ENCODE data around the gene ETNPPL.

Gene ETNPPL

GRCh38 chr4:108762559-108763225 lies at the start of gene ETNPPL:
Gene ETNPPL (minus strand): TSS chr4:108763053. CDS start chr4:108762898, 155 bp downstream.
- TF ChIP-seq, protein P1, sequence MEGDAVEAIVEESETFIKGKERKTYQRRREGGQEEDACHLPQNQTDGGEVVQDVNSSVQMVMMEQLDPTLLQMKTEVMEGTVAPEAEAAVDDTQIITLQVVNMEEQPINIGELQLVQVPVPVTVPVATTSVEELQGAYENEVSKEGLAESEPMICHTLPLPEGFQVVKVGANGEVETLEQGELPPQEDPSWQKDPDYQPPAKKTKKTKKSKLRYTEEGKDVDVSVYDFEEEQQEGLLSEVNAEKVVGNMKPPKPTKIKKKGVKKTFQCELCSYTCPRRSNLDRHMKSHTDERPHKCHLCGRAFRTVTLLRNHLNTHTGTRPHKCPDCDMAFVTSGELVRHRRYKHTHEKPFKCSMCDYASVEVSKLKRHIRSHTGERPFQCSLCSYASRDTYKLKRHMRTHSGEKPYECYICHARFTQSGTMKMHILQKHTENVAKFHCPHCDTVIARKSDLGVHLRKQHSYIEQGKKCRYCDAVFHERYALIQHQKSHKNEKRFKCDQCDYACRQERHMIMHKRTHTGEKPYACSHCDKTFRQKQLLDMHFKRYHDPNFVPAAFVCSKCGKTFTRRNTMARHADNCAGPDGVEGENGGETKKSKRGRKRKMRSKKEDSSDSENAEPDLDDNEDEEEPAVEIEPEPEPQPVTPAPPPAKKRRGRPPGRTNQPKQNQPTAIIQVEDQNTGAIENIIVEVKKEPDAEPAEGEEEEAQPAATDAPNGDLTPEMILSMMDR (IDR thresholded peaks at IDR 0.05; ENCODE audit: borderline replicate concordance, control extremely low read depth, extremely low read depth, insufficient read depth, missing control alignments): no peak
- in situ Hi-C loops (cut with MboI; ENCODE audit: low sequenced_read_pairs, unreplicated experiment): no loop called here
- DNase-seq (ENCODE audit: low spot score): peak; percentile 27

DNA sequence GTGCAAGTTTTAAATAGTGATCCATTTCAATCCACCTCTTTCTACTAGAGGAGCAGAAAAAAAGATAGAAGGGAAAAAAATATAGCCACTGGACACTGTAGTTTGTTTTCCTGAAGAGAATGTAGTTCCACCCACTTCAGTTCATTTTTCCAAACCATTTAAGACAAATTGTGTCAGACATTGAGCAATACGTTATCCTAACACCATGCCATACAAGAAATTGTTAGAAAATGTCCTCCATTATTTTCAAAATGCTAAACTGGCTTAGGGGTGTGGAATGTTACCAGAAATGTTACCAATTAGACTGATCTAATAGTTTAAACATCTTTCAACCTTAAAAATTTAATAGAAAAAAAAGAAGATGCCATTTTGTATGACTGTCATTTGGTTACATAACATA lies 48.6 kb upstream of the ETNPPL start:
- in situ Hi-C loops (cut with MboI; ENCODE audit: low sequenced_read_pairs, unreplicated experiment): no loop called here
- TF ChIP-seq, protein P1 (IDR thresholded peaks at IDR 0.05; ENCODE audit: borderline replicate concordance, control extremely low read depth, extremely low read depth, insufficient read depth, missing control alignments): no peak
- DNase-seq (ENCODE audit: low spot score): no peak

GRCh38 chr4:108810087-108810486 lies 47.2 kb upstream of the ETNPPL start:
- in situ Hi-C loops (cut with MboI; ENCODE audit: low sequenced_read_pairs, unreplicated experiment): no loop called here
- TF ChIP-seq, protein P1 (IDR thresholded peaks at IDR 0.05; ENCODE audit: borderline replicate concordance, control extremely low read depth, extremely low read depth, insufficient read depth, missing control alignments): no peak

DNA sequence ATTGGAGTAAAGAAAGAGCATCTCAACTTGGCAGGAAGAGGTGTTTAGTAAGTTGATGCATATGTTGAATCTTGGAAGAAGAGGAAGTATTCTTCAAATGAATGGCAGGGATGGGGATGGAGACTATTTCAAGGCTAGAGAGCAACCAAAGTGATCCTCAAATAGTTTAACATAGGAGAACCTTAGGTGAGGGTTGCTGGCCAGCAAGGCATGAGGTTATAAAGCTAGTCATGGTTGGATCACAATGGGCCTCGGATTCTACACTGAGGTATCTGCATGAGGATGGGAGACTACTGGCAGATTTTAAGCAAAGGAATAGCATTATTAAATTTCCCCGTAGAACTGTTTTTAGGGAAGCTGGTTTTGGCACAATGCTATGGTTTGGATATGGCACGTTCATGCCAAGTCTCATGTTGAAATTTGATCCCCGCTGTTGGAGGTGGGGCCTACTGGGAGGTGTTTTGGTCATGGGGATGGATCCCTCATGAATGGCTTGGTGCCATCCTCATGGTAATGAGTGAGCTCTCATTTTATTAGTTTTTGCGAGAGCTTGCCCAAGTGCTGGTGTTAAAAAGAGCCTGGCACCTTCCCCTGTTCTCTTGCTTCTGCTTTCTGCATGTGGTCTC lies 41.9 kb upstream of the ETNPPL start:
- no peak for DNase-seq (ENCODE audit: low spot score)
- in situ Hi-C loops (cut with MboI; ENCODE audit: low sequenced_read_pairs, unreplicated experiment): no loop called here
- TF ChIP-seq, protein P1 (IDR thresholded peaks at IDR 0.05; ENCODE audit: borderline replicate concordance, control extremely low read depth, extremely low read depth, insufficient read depth, missing control alignments): no peak

More at GRCh38 chr4:108810087-108810486, 47.2 kb upstream of the ETNPPL start:
- DNase-seq (ENCODE audit: low spot score): no peak

- in situ Hi-C loops (cut with MboI; ENCODE audit: low sequenced_read_pairs, unreplicated experiment): no loop called here
- no peak for DNase-seq (ENCODE audit: low spot score)
- TF ChIP-seq, protein P1 (IDR thresholded peaks at IDR 0.05; ENCODE audit: borderline replicate concordance, control extremely low read depth, extremely low read depth, insufficient read depth, missing control alignments): no peak
These were observed 36.5 kb upstream of the ETNPPL start for GRCh38 chr4:108799306-108799705.

- TF ChIP-seq, protein P1 (IDR thresholded peaks at IDR 0.05; ENCODE audit: borderline replicate concordance, control extremely low read depth, extremely low read depth, insufficient read depth, missing control alignments): no peak
- in situ Hi-C loops (cut with MboI; ENCODE audit: low sequenced_read_pairs, unreplicated experiment): no loop called here
- DNase-seq (ENCODE audit: low spot score): no peak
These were observed 33.3 kb upstream of the ETNPPL start for GRCh38 chr4:108796173-108796572.
